NCI-H2081 treated with DMSO at 0.1 percent for 48 hours (cell line): ENCODE results near the gene ZNF169.
"Not testable (repeated sequence)": the region's sequence is repeated elsewhere in the genome, so short reads cannot be mapped to it uniquely, and the experiment has no call there.

ENCODE experiments used
- DNase-seq: peaks from one replicate; lab custom pipeline; 2025; lab: John Stamatoyannopoulos, UW

Gene ZNF169

GRCh38 chr9:94348754-94349153 lies 89.7 kb downstream of the ZNF169 start:
- DNase-seq = not testable (repeated sequence)
